GM15510 (cell line): ENCODE measurements around the gene DPYSL5.

ENCODE experiments used
- POLR2A ChIP-seq: IDR thresholded peaks from 3 replicates; pipeline ENCODE4 v1.6.1; 2011; ENCODE audit warnings: borderline replicate concordance; ENCODE audit not compliant: insufficient read length; ENCODE audit errors: extremely low read depth

DPYSL5 gene

DNA sequence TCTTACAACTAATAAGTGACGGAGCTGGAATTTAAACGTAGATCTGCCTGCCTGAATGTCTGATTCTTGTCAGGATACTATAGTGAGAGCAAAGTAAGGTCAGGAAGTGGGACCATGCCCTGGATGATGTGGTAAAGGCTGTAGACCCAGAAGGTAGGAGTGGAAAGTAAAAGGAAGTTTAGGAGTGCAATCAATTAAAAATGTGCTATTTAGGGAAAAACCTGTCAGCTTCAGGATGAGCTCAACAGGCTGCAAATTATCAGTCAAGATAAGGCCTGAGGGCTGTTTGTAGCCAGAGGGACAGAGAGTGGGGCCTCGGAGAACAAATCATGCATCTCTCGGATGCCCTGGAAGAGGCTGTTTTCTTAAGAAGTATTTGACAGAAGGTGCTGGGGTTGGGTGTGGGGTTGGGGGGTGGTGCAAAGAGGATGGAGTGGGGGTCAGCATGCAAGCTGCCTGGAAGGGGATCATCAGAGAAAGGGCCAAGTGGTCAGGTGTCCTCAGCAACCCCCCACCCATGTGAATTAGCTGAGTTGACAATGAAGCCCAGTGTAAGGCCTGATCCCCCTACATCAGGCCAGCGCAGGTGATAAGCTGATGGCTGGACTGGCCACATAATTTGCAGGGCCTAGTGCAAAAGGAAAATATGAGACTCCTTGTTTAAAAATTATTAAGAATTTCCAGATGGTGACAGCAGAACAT, 69.4 kb downstream of the DPYSL5 start:
- no peak for TF ChIP-seq POLR2A

DNA sequence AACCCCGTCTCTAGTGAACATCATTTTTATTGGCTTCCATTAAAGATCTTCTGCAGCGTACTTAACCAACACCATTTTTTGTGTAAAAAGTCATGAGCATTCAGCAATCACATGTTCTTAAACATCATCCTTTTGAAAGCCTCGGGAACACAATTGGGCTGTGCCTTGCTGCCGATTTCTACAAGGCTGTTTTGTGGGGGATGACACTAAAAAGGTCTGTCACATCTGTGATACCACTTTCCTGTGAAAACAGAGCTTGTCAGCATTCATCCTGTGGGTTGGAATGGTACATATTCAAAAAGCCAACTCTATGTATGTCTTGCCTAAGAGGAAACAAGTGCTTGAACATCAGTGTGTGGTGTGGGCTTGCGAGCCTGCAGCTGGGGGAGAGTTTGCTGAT, 73.4 kb downstream of the DPYSL5 start:
- TF ChIP-seq POLR2A: no peak

DNA sequence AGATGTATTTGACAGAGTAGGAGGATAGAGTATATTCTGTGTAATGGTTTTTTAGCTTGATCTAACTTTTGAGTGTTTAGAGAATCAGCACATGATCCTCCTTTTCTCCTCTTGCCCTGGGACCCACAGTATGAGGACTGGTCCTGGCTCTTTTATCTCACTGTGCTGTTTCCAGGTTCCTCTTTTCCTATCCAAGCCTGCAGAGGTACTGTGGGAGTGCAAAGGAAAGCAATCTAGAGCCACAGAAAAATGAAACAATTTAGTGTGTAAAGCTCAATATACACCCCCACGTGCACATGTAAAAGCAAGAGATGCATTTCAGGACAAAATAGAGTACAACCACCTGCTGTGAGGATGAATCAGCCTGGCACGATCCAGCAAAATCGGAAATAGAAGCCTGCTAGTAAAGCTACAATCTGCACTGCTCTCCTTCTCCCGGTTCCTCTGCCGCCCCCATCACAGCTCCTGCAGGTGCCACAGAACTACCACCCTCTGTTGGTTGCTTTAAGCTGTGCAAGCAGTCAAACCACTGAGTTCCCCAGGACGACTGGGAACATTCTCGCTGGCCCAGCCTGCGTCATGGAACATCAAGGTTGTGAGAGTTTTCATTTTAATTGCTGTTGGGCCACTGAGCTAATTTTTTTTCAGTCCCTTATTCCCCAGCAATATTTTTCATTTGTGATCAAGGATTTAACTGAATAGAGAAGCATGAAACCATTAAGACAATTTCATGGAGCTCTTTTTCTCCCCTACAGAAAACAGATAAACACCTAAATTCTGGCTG, 74.7 kb downstream of the DPYSL5 start:
- TF ChIP-seq POLR2A: no peak

DNA sequence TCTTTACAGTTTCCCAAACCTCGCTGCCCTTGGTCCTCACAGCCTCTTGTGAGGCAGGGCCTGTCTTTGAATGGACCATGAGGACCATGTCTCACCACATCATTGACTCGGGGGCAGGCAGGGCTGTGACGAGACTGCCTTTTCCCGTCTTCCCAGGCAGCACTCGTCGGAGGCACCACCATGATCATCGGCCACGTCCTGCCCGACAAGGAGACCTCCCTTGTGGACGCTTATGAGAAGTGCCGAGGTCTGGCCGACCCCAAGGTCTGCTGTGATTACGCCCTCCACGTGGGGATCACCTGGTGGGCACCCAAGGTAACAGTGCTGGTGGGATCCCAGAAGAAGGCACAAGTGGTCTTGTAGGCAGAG, 76.8 kb downstream of the DPYSL5 start:
- TF ChIP-seq POLR2A: no peak

GRCh38 chr2:26925100-26925791, 77.3 kb downstream of the DPYSL5 start:
- no peak for TF ChIP-seq POLR2A

DNA sequence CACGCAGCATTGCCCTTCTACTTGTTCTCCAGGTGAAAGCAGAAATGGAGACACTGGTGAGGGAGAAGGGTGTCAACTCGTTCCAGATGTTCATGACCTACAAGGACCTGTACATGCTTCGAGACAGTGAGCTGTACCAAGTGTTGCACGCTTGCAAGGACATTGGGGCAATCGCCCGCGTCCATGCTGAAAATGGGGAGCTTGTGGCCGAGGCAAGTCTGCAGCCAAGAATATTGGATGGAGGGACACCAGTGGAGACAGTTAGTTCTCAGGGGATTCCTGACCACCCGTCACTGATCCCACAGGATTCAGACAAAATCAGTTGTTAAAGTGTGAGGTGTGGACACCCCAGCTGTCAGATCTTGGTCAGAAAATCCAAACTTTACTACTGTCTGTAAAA, 79.3 kb downstream of the DPYSL5 start:
- TF ChIP-seq POLR2A: no peak

DNA sequence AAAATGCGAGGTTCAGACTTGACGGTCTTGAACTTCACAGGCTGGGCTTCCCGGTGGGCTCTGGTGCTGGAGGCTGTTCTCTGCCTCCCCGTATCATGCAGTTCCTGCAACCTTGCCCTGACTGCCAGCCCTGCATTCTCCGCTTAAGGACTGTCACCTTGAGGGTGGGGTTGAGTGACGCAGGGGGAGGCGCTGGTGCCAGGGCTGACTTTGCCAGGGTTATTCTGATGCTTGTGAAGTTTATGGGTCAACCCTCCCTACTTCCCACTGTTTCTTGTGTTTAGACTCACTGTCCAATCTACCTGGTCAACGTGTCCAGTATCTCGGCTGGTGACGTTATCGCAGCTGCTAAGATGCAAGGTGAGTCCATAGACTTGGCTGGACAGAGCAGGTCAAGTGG, 85.0 kb downstream of the DPYSL5 start:
- no peak for TF ChIP-seq POLR2A

DNA sequence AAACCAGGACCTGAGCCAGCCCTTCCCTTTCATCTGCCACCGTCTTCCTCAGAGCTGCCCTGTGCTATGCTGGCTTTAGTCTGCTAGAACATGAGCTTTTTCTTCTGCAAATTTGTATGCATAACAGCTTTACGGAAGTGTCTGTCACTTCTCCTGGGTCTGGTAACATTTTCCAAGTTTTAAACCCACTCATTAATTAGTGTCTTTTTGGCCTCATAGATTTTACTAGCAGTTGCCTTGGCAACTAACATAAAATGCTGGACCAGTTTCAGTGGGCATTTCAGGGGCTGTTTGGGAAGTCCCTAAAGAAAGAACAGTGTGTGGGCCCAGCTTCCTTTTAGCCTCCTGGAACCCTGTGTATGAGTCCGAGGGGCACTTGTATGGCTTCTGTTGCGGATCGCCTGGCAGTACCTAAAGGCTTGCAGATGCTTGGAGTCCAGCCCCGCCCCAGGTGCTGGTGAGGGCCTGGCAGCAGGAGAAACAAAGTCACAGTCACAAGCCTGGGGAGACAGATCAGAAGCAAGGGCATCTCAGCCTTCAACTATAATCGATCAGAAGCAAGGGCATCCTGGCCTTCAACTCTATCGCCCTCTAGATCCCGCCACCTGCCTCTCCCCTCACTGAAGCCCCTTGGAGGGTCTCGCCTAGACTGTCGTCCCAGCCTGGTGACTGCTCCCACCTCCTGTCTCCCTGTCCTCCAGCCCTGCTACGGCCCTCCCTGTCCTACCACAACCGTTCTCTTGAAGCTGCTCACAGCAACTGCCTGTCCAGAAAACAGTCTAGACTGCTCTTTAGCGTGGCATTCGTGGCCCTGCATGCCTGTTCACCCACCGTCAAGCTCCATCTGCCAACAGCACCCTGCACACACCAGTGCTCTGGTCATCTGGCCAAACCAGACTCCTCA, 85.8 kb downstream of the DPYSL5 start:
- TF ChIP-seq POLR2A: no peak

- no peak for TF ChIP-seq POLR2A
These were observed 86.4 kb downstream of the DPYSL5 start for GRCh38 chr2:26934335-26934724.

DNA sequence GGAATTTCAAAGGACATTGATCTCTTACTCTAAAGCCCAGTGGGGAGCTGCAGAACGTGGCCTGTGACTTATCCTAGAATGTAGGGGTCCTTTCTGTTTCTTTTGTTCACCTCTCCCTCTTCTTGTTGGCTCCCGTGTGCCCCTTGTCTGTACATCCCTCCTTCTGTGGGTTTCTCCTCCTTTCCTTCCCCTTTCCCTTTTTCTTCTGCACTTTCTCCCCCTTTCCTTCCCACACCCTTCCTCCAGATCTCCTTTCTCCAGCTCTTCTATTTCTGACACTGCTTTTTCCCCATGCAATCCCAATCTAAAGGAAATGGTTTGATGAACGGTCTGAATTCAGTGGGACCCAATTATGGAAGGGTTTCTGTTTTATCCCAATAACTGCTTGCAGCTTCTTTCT, 87.1 kb downstream of the DPYSL5 start:
- no peak for TF ChIP-seq POLR2A

DNA sequence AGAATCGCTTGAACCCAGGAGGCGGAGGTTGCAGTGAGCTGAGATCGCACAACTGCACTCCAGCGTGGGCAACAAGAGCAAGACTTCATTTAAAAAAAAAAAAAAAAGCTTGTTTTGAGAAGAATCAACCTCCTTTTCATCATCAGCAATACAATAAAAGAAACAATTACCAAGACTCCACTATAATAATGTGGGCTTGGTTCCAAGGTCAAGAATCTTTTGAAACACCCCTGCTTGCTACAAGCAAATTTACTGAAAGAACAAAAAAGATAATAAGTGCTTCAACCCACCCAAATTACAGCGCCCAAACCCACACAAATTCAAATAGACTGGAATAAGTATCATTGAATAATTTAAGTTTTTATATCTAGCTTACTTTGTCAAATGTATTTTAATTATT, 88.9 kb downstream of the DPYSL5 start:
- TF ChIP-seq POLR2A: no peak

- no peak for TF ChIP-seq POLR2A
These were observed 90.6 kb downstream of the DPYSL5 start for GRCh38 chr2:26938399-26939118.

DNA sequence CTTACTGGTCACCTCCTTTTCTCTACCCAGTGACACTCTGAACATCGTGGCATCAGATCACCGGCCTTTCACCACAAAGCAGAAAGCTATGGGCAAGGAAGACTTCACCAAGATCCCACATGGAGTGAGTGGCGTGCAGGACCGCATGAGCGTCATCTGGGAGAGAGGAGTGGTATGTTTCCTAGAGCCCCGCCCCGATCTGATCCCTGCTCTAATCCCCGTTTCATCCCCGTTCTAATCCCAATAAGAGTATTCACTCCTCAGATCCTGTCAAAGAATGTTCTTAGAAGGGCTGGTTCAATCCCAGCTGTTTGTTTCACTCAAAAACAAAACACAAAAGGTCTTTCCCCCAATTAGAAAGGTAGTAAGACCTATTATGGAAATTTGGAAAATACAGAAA, 92.1 kb downstream of the DPYSL5 start:
- TF ChIP-seq POLR2A: no peak

DNA sequence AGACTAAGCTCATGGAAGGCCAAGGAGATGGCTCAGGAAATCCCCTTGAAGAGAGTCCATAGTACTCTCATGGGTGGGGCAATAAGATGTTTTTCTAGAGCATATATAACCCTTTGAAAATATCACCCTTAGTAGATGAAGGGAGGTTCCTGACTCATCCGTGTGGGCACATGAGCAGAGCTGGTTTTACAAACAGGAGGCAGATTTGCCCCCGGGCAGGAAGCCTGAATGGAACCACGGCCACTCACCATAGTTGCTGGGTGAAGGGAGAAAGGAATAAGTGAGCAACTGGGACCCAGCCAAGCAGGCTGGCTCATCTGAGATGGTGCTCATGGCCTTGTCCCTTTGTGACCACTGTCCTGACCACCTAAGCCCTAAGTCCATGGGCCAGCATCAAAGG, 93.6 kb downstream of the DPYSL5 start:
- no peak for TF ChIP-seq POLR2A
